IPS-18a (cell line): ENCODE data around the gene CCDC148.
A peak's percentile ranks its signal among the peaks of the same experiment; 100 is the strongest.

Source experiments
- H3K27ac ChIP-seq: one replicate; pipeline ENCODE4 v1.5.1; 2013; ENCODE audit warnings: low read length
- H3K27me3 ChIP-seq: one replicate; pipeline ENCODE4 v1.6.1; 2013; ENCODE audit warnings: mild to moderate bottlenecking, low read length; ENCODE audit not compliant: control insufficient read depth, insufficient read depth
- H3K36me3 ChIP-seq: one replicate; pipeline ENCODE4 v1.6.1; 2013; ENCODE audit warnings: low read depth, low read length; ENCODE audit not compliant: control insufficient read depth
- H3K4me1 ChIP-seq: one replicate; pipeline ENCODE4 v1.6.1; 2013; ENCODE audit warnings: low read depth, low read length; ENCODE audit not compliant: control insufficient read depth
- H3K4me3 ChIP-seq: one replicate; pipeline ENCODE4 v1.5.1; 2013; ENCODE audit warnings: low read length
- H3K9ac ChIP-seq: one replicate; pipeline ENCODE4 v1.6.1; 2013; ENCODE audit warnings: mild to moderate bottlenecking, low read length, moderate library complexity
- H3K9me3 ChIP-seq: one replicate; pipeline ENCODE4 v1.6.1; 2013; ENCODE audit warnings: low read depth, low read length; ENCODE audit not compliant: control insufficient read depth

Gene CCDC148

GRCh38 chr2:158495175-158495574, 38.6 kb upstream of the CCDC148 start:
- H3K36me3 ChIP-seq, result no peaks in the 10 kb centered on the region
- H3K9me3 ChIP-seq, result no peaks in the 10 kb centered on the region
- no peak overlapping the region for H3K4me3 ChIP-seq
- H3K4me1 ChIP-seq, result peaks cover 28% of the 10 kb centered on the region
- no peak overlapping the region for H3K27ac ChIP-seq
- H3K27me3 ChIP-seq, result no peaks in the 10 kb centered on the region
- H3K9ac ChIP-seq, result no peak overlapping the region

GRCh38 chr2:158493458-158493857, 36.9 kb upstream of the CCDC148 start:
- Histone ChIP-seq H3K27ac (no peak overlapping the region), H3K36me3 (no peaks in the 10 kb centered on the region), H3K4me3 (no peak overlapping the region), H3K9me3 (no peaks in the 10 kb centered on the region), H3K4me1 (peaks cover 45% of the 10 kb centered on the region), H3K9ac (no peak overlapping the region), H3K27me3 (no peaks in the 10 kb centered on the region)

GRCh38 chr2:158491072-158491471, 34.5 kb upstream of the CCDC148 start:
- Histone ChIP-seq H3K4me3 (no peak overlapping the region), H3K4me1 (peaks cover 45% of the 10 kb centered on the region), H3K27me3 (no peaks in the 10 kb centered on the region), H3K36me3 (no peaks in the 10 kb centered on the region), H3K9ac (peak overlapping the region; percentile 18), H3K27ac (no peak overlapping the region), H3K9me3 (no peaks in the 10 kb centered on the region)

GRCh38 chr2:158489366-158490112, 33.0 kb upstream of the CCDC148 start:
- Histone ChIP-seq H3K27me3 (no peaks in the 10 kb centered on the region), H3K36me3 (no peaks in the 10 kb centered on the region), H3K4me1 (peaks cover 51% of the 10 kb centered on the region), H3K4me3 (peak overlapping the region; percentile 6), H3K27ac (no peak overlapping the region), H3K9ac (no peak overlapping the region), H3K9me3 (no peaks in the 10 kb centered on the region)

GRCh38 chr2:158488442-158489216, 32.1 kb upstream of the CCDC148 start:
- no peak overlapping the region for H3K9ac ChIP-seq
- no peak overlapping the region for H3K27ac ChIP-seq
- no peak overlapping the region for H3K4me3 ChIP-seq
- H3K27me3 ChIP-seq, result no peaks in the 10 kb centered on the region
- no peaks in the 10 kb centered on the region for H3K9me3 ChIP-seq
- peaks cover 51% of the 10 kb centered on the region for H3K4me1 ChIP-seq
- no peaks in the 10 kb centered on the region for H3K36me3 ChIP-seq

GRCh38 chr2:158487419-158487818, 30.9 kb upstream of the CCDC148 start:
- H3K9ac ChIP-seq, result no peak overlapping the region
- no peaks in the 10 kb centered on the region for H3K36me3 ChIP-seq
- no peak overlapping the region for H3K27ac ChIP-seq
- H3K27me3 ChIP-seq, result no peaks in the 10 kb centered on the region
- no peak overlapping the region for H3K4me3 ChIP-seq
- H3K4me1 ChIP-seq, result peaks cover 51% of the 10 kb centered on the region
- H3K9me3 ChIP-seq, result no peaks in the 10 kb centered on the region

GRCh38 chr2:158486970-158487325, 30.4 kb upstream of the CCDC148 start:
- no peaks in the 10 kb centered on the region for H3K9me3 ChIP-seq
- no peak overlapping the region for H3K4me3 ChIP-seq
- no peaks in the 10 kb centered on the region for H3K36me3 ChIP-seq
- H3K27ac ChIP-seq, result no peak overlapping the region
- peaks cover 51% of the 10 kb centered on the region for H3K4me1 ChIP-seq
- no peak overlapping the region for H3K9ac ChIP-seq
- H3K27me3 ChIP-seq, result no peaks in the 10 kb centered on the region

GRCh38 chr2:158486150-158486969, 29.8 kb upstream of the CCDC148 start:
- Histone ChIP-seq H3K9ac (no peak overlapping the region), H3K9me3 (no peaks in the 10 kb centered on the region), H3K27me3 (no peaks in the 10 kb centered on the region), H3K4me1 (peaks cover 51% of the 10 kb centered on the region), H3K27ac (no peak overlapping the region), H3K36me3 (no peaks in the 10 kb centered on the region), H3K4me3 (no peak overlapping the region)

GRCh38 chr2:158484892-158485556, 28.5 kb upstream of the CCDC148 start:
- Histone ChIP-seq H3K9ac (no peak overlapping the region), H3K9me3 (no peaks in the 10 kb centered on the region), H3K27ac (no peak overlapping the region), H3K36me3 (no peaks in the 10 kb centered on the region), H3K4me1 (peaks cover 38% of the 10 kb centered on the region), H3K27me3 (no peaks in the 10 kb centered on the region), H3K4me3 (no peak overlapping the region)

GRCh38 chr2:158482594-158482993, 26.0 kb upstream of the CCDC148 start:
- Histone ChIP-seq H3K36me3 (no peaks in the 10 kb centered on the region), H3K27ac (no peak overlapping the region), H3K9ac (no peak overlapping the region), H3K4me1 (peaks cover 19% of the 10 kb centered on the region), H3K9me3 (no peaks in the 10 kb centered on the region), H3K4me3 (no peak overlapping the region), H3K27me3 (no peaks in the 10 kb centered on the region)

- Histone ChIP-seq H3K27ac (no peak overlapping the region), H3K36me3 (no peaks in the 10 kb centered on the region), H3K27me3 (no peaks in the 10 kb centered on the region), H3K4me3 (no peak overlapping the region), H3K9me3 (no peaks in the 10 kb centered on the region), H3K4me1 (peaks cover 12% of the 10 kb centered on the region), H3K9ac (no peak overlapping the region)
Observed at GRCh38 chr2:158481116-158481515, 24.6 kb upstream of the CCDC148 start.
